SU-DHL-6 (cell line): ENCODE results near the gene IRF8.

Source experiments
- EZH2phosphoT487 ChIP-seq: fragments of 200-600 bp; sonication (generic), shearing (Covaris generic); conservative IDR thresholded peaks from 2 replicates; pipeline ENCODE4 v1.6.1; 2018; ENCODE audit warnings: mild to moderate bottlenecking, antibody characterized with exemption, low read length, moderate library complexity, mixed read lengths
- TF ChIP-seq, protein P1 (sequence below): fragments of 200-600 bp; sonication (generic); IDR thresholded peaks from one replicate; pipeline ENCODE4 v1.5.1; 2017; ENCODE audit warnings: antibody characterized with exemption, mild to moderate bottlenecking, low read length, moderate library complexity; ENCODE audit not compliant: insufficient read depth, poor library complexity, severe bottlenecking

- TF ChIP-seq, protein P1, sequence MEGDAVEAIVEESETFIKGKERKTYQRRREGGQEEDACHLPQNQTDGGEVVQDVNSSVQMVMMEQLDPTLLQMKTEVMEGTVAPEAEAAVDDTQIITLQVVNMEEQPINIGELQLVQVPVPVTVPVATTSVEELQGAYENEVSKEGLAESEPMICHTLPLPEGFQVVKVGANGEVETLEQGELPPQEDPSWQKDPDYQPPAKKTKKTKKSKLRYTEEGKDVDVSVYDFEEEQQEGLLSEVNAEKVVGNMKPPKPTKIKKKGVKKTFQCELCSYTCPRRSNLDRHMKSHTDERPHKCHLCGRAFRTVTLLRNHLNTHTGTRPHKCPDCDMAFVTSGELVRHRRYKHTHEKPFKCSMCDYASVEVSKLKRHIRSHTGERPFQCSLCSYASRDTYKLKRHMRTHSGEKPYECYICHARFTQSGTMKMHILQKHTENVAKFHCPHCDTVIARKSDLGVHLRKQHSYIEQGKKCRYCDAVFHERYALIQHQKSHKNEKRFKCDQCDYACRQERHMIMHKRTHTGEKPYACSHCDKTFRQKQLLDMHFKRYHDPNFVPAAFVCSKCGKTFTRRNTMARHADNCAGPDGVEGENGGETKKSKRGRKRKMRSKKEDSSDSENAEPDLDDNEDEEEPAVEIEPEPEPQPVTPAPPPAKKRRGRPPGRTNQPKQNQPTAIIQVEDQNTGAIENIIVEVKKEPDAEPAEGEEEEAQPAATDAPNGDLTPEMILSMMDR, result no peak
- no peak for TF ChIP-seq EZH2phosphoT487
Measured at GRCh38 chr16:85913688-85914422, 14.9 kb downstream of the IRF8 start.
